Measurements from ENCODE around the gene PLA2G6.

PLA2G6 gene, protein sequence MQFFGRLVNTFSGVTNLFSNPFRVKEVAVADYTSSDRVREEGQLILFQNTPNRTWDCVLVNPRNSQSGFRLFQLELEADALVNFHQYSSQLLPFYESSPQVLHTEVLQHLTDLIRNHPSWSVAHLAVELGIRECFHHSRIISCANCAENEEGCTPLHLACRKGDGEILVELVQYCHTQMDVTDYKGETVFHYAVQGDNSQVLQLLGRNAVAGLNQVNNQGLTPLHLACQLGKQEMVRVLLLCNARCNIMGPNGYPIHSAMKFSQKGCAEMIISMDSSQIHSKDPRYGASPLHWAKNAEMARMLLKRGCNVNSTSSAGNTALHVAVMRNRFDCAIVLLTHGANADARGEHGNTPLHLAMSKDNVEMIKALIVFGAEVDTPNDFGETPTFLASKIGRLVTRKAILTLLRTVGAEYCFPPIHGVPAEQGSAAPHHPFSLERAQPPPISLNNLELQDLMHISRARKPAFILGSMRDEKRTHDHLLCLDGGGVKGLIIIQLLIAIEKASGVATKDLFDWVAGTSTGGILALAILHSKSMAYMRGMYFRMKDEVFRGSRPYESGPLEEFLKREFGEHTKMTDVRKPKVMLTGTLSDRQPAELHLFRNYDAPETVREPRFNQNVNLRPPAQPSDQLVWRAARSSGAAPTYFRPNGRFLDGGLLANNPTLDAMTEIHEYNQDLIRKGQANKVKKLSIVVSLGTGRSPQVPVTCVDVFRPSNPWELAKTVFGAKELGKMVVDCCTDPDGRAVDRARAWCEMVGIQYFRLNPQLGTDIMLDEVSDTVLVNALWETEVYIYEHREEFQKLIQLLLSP

DNA sequence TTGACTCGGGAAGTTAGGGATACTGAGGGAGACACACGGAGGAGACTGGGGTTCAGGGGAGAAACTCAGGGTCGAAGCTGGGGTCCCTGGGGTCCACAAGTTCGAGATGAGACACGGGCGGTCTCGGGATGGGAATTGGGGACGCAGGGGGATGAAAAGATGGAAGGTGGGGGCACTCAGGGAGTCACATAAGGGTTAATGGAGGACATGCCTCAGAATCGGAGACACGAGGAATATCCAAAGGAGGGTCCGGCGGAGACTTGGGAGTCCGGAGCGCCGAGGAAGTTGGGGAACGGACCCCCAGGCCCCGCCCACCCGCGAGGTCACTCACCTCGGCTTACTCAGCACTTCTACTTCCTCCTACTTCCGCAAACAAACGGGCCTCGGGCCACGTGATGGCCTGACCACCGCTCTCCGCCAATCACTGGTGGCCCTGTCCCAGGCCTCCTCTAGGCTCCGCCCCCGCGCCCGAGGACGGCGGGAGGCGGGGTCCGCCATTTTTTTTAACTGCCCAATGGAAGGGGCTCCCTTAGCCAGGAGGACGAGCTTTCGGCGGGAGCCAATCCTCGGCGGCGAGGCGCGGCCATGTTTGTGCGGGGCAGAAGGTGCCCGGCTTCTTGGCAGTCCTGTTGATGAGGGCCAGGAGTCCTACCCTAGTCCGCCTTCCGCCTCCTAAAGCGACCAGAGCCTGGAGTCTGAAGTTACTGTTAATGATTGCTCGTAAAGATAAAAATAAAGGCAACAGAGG is at the start of gene PLA2G6:
PLA2G6 (minus strand) TSS at position 378 of the 748 bp plus-strand sequence. CDS start 12,404 bp downstream, outside the sequence.
- peak; percentile 99 for DNase-seq (ENCODE audit: low spot score)

DNA sequence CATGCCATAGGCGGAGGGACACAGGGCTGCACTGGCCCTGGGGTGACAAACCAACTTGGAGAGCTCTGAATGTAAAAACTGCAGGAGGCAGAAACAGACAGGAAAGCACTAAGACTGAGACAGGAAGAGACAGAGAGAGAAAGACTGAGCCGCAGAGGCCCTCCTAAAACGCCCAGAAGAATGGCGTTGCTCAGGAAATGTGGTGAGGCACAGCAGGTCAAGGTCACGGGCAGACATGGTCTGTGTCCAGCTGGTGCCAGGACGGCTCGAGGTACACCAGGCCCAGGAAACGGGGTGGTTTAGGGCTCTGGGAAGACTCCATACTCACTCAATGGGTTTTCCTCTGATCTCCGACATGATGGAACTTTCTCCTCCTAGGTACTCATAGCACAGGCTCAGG is 49.3 kb upstream of the PLA2G6 start:
- DNase-seq (ENCODE audit: low spot score) = no peak

DNA sequence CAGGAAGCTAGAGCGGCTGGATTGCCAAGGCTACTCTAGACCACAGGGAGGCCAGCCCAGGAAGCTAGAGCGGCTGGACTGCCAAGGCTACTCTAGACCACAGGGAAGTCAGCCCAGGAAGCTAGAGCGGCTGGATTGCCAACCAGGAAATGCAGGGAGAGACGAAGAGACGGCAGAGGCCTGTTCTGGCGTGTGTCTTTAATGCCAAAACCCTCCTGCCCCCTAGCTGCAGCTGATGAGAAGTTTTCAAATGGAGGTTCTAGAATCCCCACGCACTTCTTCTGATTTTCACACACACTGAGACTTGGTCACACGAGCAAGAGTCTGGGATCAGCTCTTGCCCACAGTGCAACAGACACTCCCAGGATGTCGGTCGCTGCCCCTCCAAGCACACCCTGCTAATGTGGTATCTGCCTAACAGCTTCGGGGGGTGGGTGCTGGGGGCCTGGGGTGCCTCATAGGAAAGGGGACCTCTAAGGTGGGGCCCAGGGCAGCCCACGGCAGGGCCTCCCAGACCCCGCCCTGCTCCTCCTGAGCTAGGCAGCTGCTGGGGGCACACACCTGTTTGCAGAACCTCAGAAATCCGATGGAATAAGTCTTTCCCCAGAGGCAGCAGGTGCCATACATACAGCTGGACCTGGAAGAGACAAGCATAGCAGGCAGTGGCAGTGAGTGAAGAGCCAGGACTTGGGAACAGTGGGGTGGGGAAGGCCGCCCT is 48.6 kb upstream of the PLA2G6 start:
- DNase-seq (ENCODE audit: low spot score) = no peak

DNA sequence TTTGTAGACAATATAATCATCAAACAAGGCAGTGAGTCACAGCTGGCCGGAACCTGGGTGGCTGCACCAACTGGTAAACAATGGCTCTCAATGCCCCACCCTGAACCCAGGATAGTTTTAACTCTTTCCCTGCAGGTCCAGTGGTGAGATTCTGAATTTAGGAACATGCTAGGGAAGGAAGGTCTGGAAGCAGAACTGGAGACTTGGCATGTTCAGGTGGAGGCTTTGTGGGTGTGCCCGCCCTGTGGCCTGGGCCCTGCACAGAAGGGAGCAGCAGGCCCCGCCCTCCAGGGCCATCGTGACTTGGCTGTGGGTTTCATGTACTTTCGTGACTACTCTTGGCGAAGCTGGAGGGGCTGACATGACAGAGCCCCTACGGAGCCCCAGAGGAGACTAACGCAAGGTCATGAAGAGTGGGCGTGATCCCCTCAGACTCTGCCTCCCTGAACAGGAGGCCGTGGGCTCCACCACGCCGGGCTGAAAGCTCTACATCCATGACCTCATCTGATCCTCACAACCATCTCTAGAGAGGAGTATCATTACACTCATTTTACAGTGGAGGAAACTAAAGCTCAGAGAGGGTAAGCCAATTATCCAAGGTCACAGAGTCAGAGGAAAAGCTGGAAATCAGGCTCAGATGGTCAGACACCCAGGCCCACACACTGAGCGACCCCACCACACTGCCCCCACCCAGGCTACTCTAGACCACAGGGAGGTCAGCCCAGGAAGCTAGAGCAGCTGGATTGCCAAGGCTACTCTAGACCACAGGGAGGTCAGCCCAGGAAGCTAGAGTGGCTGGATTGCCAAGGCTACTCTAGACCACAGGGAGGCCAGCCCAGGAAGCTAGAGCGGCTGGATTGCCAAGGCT is 47.5 kb upstream of the PLA2G6 start:
- no peak for DNase-seq (ENCODE audit: low spot score)

DNA sequence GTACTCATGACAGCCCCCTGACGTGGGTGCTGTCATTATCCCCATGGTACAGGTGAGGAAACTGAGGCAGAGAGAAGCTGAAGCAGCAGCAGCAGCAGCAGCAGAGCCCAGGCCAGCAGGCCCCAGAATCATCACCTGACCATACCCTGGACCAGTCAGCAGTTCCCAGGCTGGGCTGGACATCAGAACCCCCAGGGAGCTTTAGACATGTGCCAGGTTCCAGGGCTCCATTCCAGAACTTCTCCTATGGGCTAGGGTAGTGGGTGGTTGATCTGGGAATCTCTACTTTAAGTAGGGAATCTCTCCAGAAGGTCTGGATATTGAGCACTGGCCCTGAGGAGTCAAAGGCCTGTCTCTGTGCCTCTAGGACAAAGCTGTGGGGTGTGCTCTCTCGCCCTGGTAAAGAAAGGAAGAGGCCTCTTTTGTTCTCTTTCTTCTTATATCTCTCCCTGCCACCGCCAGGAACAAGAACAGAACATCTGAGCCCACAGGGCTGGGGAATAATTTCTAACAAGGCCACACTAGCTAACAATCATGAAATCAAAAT is 46.8 kb upstream of the PLA2G6 start:
- DNase-seq (ENCODE audit: low spot score) = no peak

DNA sequence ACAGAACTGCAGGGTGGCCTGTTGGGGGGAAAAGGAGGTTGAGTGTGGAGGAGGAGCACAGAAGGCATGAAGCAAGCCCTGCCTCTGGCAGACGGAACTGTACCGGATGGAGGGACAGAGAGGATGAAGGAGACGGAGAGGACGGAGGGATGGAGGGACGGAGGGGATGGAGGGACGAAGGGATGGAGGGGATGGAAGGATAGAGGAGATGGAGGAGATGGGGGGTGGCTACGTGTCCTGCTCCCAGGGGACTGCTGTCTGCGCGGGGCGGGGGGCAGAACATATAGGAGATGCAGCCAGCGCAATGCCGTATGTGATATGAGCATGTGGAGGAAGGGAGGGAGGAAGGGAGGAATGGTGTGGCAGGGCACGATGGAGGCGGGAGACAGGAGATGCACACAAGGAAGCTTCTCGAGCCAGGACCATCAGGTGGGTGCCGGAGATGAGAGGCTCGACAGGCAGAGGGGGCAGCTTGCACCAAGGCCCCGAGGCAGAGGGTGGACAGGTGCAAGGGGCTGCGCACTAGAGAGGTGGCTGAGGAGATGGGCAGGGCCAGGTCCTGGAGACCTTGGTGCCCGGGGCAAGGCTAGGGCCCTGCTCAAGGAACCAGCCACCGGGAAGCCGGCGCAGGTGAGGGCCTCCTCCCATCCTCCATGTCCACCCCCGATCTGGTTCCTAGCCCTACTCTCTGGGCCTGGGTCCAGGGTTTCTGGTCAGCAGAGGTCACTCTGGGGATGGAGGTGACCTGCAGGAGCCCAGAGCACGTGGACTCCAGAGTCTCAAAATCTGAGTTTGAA is 45.4 kb upstream of the PLA2G6 start:
- no peak for DNase-seq (ENCODE audit: low spot score)

DNA sequence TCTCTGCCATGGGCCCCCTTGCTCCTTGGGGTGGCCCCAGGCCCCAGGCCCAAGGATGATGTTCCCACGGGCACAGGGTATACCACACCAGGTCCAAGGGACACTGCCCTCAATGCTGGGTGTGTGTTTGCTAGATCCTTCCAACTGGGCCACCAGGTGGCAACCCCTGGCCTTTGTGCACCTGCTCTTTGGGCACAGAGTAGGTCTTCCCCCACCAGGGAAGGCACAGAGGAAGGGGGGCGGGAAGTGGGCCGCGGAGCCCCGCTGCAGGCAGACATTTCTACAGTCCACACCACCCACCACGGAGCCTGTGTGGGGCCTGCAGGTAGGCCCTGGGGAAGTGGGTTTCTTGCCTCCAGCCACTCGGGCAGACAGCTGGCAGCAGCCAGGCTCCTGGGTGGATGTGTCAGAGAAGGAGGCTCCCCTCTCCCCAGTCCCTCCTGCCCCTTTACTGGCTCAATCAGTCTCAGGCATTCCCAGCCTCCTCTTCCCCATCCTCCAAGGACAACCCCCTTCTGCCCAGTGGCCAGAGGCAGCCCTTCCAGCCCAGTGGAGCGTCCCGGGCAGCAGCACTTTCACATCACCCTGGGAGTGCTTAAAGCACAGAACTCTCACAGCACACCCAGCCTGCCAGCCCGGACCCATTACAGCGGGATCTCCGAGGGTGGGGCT is 41.8 kb upstream of the PLA2G6 start:
- DNase-seq (ENCODE audit: low spot score) = no peak

DNA sequence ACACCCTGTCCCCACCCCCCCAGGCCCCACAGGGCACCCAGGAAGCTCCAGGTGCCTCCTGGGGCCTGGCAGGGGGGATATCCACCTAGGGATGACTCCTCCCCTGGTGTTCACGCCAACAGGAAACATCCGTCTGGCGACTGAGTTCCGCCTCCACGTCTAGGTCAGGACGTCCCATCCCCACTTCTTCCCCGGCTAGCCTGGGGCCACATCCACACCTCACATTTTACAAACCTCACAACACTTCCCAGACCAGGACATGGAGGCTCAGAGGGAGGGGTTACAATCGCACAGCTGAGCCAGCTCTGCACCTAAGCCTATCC is 41.1 kb upstream of the PLA2G6 start:
- DNase-seq (ENCODE audit: low spot score) = no peak

DNA sequence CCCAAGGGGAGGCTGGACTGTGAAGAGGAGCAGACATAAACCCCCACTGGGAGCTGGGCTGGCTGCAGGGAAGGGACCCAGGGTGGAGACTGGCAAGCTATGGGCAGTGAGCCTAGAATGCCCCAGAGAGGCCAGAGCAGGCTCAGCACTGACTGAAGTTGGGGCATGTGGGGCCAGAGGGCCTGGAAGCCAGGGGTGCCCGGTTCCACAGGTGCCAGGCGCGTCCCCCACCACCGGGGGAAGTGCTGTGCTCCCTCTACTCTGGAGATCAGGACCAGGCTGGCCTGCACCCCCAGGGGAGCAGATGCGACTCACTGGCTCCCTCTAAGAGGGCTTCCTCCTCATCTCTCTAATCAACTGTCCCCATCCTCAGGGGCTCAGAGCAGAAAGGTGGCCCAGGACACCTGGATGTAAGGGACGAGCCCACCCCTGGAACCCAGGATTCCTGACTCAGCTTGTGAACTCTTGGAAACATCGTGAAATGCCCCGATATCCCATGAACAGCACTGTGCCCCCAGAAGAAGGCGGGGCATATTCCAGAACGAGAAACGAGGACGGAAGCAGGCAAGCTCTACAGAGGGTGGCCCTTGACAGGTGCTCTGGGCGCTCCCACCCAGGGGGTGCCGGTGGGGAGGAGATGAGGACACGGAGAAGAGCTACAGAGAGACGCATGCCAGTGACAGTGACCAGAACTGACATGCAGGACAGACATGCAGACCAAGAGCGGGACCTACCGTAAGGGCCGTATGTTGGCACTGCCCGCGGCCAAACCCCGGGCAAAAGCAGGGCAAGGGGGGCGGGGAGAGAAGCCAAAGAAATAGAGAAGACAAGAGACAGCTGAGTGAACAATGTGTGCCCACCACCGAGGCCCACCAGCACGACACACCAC is 40.5 kb upstream of the PLA2G6 start:
- DNase-seq (ENCODE audit: low spot score) = no peak

DNA sequence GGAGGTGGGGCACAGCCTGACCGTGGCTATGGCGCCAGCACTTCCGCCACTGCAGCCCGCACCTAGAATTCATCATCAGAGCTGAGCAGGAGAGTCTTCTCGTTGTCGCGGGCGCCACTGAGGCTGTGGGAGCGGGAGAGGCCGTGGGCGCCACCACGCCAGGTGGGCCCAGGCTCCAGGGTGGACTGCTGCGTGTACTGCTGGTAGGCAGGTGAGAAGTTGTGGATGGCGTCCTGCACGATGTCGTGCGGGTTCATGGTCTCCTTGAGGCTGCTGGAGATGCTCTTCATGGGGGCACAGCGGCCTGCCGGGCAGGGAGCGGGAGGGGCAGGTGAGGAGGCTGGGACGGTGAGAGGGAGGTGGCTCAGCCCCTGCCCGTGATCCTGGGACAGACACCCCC is 39.8 kb upstream of the PLA2G6 start:
- no peak for DNase-seq (ENCODE audit: low spot score)

DNA sequence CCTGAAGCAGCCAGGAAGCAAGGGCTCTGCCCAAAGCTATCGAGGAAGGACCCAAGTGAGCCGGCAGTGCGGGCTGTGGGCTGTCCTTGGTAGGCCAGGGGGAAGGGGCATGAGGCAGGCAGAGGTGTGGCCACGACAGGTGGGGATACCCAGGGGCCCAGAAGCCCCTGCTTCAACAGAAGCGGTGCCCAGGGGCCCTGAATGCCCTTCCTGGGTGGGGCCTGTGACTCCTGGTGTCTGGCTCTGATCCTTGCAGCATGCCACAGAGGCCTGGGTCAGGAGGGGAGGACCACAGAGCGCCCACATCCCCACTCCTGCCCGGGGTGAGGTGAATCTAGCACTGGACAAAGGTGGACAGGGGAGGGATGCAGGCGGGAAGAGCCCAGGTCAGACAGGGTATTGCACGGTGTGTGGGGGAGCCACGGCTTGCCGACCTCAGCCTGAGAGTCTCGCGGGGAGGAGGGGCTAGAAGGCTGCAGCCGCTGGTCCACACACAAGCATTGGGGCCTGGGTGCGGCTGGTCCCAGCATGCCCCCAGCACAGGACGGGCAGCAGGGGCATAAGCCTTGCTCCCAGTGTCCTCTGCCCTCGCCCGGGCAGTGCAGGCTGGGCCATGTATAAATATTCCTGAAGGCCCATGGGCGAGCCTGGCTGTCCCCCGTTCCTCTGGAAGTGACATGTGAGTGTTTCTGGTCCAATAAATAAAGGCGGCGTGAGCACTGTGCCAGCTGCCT is 39.2 kb upstream of the PLA2G6 start:
- DNase-seq (ENCODE audit: low spot score) = no peak

DNA sequence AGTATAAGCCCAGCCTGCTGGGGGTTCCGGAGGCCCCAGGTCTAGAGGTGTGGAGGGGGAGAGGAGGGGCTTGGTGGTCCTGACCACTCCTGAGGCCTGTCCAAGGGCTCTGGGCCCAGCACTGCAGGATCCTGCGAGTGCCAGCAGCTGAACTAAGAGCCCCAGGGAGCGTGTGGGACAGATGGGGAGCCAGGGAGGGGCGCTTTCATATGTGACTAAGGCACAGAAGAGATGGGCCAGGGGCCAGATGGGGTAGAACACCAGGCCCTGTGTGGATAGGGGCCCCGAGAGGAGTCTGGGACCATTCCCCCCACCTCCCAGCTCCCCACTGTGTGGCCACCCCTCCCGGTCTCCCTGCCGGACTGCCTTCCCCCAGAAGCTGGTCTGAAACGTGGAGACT is 38.5 kb upstream of the PLA2G6 start:
- no peak for DNase-seq (ENCODE audit: low spot score)

DNA sequence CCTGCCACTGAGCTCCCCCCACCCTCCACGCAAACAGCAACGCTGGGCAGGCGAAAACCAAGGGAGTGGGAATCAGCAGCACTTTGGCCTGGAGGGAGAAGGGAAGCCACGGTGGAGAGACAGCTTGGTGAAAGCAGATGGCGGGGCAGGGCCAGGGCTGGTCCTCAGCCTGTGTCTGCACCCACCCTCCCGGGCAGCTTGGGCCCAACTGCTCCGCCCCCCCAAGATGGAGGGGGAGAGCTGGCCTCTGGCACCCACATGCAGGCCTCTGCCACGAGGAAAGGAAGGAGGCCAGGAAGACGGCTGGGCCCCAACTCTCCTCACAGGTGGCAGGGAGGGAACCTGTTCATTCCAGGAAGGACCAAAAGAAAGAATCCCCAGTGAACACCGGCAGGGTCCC is 38.0 kb upstream of the PLA2G6 start:
- DNase-seq (ENCODE audit: low spot score) = no peak

DNA sequence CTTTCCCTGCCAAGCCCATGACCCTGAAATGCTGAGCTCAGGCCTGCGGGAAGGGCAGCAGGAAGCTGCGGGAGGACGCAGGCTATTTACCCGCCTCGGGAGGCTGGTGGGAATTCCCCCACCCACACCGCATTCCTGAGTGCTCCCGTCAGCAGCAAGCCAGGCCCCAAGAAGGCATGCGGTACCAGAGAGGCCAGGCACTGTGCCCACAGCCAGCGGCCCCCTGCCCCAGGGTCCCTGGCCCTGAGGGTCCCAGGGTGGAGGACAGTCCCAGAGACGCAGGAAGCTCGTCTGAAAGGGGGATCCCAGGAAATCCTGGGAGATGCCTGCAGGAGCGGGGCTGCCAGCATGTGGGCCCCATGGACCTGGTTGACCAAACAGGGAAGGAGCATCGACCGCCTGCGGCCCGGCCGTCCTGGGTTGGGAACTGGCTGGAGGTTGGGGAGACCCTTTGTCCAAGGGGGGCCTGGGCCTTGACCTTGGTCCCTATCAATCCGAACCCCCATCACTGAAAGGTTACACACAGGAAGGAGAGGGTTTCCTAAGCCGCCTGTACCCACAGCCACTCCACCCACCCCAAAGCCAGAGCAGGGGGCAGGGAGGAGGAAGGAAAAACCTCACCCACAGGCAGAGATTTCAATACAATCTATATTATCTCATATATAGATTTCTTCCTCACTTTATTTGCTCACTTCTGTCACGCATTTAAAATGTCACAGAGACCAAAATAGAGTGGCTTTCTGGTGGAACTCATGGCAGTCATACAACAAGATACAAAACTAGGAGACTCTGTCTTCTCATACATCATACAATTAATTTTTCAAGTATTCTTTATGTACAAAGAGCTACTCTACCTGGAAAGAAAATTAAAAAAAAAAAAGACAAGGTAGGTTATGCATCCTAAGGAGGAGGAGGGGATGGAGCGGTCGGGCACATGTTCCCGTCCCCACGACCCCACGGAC is 37.3 kb upstream of the PLA2G6 start:
- no peak for DNase-seq (ENCODE audit: low spot score)

DNA sequence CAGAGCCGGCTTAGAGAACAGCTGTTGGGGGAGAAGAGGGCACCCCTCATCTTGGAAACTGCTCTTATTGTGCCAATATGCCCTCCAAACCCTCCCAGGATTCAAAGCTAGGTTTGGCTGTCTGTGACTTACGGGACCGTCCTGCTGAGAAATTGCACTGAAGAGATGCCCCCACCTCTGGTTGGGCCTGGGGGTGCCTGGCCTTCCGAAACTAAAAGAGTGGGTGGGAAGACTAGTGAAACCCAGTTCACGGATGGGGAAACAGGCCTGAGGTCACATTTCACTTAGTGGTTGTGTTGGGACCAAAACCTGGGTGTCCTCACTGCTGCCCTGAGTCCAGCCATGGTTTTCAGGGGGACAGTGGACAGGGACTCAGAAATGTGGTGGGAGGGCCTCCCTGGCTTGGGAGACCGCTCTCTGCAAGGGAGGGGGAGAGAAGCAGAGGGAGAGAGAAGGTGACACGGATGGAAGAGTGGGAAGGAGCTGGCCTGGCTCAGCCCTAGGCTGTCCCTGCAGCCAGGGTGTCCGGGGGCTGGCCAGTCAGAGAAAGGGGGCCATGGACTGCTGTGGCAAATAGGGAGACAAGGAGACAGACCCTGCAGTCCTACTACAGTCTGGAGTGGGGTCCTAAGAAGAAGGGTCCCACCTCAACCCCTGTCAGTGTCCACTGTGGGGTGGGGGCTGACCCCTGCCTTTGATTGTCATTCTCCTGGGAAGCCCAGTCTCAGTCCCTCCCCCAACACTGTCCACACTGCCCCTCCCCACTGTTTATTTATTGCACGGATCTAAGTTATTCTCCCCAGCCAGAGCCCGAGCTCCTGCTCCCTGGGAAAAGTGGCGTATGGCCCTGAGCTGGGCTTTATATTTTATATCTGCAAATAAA is 33.8 kb upstream of the PLA2G6 start:
- no peak for DNase-seq (ENCODE audit: low spot score)
